ENCODE measurements around the gene NCR1.
"Not testable (repeated sequence)": the region's sequence is repeated elsewhere in the genome, so short reads cannot be mapped to it uniquely, and the experiment has no call there.

The NCR1 gene, protein sequence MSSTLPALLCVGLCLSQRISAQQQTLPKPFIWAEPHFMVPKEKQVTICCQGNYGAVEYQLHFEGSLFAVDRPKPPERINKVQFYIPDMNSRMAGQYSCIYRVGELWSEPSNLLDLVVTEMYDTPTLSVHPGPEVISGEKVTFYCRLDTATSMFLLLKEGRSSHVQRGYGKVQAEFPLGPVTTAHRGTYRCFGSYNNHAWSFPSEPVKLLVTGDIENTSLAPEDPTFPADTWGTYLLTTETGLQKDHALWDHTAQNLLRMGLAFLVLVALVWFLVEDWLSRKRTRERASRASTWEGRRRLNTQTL
- total RNA-seq = 0.56 reads per million

DNA sequence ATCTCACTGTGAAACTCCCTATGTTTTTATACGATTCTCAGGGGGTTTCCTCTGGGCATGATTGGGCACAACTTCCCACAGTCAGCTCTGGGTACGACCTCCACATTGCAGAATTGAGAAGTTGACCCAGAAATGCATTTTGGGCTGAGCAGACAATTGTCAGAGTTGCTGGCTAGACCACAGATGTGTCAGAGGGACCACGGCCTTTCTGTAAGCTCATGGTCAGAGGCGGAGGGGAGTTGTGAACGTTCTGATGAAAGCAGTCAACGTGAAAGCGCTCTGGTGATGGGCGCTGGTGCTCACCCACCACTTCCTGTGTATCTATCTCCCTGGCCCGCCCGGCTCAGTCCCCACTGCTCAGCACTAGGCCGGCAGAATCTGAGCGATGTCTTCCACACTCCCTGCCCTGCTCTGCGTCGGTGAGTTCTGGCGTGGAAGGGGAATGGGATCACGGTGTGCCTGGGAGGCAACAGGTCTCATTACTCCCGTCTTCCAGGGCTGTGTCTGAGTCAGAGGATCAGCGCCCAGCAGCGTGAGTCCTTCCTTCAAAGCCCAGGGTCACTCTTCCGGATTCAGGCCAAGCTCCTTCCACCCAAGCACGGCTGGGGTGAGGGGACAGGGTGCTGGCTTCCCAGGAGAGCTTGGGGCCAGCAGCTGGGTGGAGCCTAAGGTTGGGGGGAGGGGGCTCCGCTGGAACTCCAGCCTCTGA is at the start of gene NCR1:
NCR1 (plus strand) TSS at position 346 of the 709 bp plus-strand sequence; CDS start at position 386, 40 bp downstream.
- DNase-seq = no peak

DNA sequence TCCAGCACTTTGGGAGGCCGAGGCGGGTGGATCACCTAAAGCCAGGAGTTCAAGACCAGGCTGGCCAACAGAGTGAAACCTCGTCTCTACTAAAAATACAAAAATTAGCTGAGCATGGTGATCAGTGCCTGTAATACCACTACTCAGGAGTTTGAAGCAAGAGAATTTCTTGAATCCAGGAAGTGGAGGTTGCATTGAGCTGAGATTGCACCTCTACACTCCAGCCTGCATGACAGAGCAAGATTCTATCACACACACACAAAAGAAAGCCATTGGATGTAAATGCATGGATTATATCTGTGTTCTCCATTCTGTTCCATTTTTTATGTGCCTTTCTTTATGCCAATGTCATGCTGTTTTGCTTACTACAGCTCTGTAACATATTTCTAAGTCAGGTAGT is 47.5 kb upstream of the NCR1 start:
- not testable (repeated sequence) for DNase-seq

DNA sequence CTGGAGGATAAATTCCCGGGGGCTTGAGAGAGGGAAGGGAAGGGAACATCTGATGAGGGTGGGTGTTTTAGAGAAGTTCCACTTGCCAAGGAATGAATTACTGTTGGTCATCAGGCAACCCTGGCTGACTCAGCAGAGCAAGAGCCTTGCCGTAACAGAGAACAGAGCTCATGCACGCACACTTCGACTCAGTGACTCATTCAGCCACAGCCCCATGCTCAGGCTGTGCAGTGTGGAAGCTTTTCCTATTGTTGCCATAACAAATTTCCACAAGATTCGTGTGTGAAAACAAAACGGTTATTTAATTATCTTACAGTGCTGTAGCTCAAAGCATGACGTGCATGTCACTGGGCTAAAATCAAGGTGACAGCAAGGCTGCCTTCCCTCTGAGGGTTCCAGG is 46.5 kb upstream of the NCR1 start:
- DNase-seq = not testable (repeated sequence)

DNA sequence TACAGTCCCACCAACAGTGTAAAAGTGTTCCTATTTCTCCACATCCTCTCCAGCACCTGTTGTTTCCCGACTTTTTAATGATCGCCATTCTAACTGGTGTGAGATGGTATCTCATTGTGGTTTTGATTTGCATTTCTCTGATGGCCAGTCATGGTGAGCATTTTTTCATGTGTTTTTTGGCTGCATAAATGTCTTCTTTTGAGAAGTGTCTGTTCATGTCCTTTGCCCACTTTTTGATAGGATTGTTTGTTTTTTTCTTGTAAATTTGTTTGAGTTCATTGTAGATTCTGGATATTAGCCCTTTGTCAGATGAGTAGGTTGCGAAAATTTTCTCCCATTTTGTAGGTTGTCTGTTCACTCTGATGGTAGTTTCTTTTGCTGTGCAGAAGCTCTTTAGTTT is 42.5 kb upstream of the NCR1 start:
- not testable (repeated sequence) for DNase-seq

DNA sequence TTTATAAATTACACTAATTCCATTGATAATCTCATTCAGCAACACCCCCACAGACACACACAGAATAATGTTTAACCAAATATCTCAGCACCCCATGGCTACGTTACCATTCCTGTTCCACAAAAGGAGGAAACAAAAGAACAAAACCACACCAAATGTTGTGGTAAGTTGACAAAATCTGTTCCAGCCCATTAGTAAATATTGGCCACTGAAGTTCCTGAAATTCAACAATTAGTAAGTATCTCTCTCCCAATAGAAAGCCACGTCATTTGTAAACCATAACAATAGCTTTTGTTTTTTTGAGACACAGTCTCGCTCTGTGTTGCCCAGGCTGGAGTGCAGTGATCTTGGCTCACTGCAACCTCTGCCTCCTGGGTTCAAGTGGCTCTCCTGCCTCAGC is 34.3 kb upstream of the NCR1 start:
- DNase-seq = no peak

DNA sequence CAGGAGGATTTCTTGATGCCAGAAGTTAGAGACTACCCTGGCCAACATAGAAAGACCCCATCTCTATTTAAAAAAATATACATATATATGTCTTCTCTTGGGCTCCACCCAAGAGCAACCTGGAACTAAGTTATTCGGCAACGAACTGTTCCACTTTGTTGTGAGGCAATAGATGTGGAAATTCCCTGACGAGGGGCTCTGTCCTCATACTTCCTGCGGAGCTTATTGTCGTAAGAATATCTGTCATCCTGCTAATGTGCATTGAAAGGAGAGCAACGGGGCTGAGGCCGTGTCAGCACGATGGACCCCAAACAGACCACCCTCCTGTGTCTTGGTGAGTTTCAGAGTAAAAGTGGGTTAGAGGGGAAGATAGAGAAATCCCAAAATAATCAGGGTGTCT is 32.0 kb upstream of the NCR1 start, which contains the start of gene FCAR:
FCAR (plus strand) TSS at position 246 of the 400 bp plus-strand sequence; CDS start at position 301, 55 bp downstream.
- no peak for DNase-seq

DNA sequence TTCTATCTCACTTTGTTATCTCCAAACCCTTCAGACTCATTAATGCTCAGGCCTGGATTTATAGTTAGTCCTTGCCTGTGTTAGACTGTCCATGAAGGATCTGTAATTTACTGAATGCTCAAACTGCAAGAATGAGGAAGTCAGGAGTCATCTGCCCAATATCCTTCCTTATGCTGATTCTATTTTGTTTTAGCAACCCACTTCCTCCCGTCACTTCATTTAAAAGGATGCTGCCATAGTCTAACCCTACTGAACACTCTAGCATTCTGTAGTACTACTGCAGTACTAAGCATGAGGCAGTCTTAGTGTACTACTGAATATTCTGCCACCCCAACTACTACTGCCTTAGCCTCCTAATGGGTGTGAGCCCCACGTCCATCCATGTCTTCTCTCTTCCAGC is 30.4 kb upstream of the NCR1 start:
- DNase-seq = no peak

DNA sequence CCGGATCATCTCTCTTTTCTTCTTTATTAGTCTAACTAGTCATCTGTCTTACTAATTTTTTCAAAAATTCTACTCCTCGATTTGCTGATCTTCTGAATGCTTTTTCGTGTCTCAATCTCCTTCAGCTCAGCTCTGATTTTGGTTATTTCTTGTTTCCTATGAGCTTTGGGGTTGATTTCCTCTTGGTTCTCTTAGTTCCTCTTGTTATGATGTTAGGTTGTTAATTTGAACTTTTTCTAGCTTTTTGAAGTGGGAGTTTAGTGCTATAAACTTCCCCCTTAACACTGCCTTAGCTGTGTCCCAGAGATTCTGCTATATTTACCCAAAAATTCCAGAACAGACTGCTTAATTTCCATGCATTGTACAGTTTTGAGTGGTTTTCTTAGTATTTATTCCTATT is 28.5 kb upstream of the NCR1 start:
- no peak for DNase-seq

DNA sequence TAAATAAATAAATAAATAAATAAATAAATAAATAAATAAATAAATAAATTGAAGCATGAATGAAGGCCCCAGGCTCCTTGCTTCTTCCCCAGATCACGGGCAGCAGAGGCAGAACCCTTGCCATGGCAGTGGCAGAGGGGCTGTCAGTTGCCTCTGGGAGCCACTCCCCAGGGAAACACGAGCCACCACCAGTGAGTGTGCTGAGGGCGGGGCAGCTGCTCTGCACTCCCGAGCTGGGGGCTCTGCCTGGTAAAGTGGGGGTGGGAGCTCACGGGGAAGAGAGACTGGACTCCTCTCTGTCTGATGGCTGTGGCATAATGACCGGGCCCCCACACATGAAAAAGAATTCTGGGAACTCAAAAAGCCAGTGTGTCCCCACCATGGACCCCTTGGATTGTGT is 24.1 kb upstream of the NCR1 start:
- no peak for DNase-seq

DNA sequence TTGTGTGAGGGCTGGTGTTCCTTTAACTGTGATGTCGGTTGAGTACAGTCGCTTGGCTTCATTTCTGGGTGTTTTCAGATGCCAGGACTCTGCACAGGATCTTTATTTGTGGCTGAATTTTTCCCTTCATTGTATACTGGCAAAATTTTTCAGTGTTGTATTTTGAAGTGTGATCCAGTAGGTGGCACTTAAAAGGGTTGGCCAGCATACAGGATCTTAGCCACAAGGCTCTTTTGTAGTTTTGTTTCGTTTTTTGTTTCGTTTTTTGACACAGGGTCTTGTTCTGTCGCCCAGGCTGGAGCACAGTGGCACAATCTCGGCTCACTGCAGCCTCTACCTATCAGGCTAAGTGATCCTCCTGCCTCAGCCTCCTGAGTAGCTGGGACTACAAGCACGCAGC is 23.2 kb upstream of the NCR1 start:
- DNase-seq = no peak

DNA sequence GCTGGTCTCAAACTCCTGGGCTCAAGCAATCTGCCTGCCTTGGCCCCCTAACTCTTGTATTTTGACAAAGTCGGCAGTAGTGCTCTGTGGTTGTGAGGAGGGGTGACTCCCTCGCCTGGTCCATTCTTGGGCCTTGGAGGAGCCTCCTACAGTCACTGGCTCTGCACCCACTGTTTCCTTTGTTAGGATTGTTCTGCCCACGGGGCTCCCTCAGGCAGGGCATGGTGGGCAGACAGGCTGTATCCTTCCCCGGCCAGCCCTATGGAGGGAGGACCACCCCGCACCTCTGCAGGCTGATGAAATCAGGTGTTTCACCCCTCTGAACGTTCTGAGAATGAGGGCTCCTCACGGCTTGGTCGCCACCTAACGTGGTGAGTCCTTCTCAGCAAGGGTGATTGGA is 22.7 kb upstream of the NCR1 start:
- DNase-seq = no peak

DNA sequence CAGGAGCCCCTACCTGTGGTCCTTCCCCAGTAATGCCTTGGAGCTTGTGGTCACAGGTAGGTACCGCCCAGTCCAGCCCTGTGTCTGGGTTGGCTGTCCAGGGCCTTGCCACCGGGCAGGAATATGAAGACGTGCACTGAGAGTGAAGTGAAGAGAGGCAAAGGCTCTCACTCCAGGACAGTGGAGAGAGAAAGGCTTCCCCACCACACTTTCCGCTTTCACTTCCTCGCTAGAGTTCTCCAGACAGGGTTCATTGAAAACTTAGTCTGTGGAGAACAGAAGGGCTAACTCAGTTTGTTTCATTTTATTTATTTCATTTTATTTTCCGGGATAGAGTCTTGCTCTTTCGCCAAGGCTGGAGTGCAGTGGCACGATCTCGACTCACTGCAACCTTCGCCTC is 17.7 kb upstream of the NCR1 start:
- DNase-seq = no peak

DNA sequence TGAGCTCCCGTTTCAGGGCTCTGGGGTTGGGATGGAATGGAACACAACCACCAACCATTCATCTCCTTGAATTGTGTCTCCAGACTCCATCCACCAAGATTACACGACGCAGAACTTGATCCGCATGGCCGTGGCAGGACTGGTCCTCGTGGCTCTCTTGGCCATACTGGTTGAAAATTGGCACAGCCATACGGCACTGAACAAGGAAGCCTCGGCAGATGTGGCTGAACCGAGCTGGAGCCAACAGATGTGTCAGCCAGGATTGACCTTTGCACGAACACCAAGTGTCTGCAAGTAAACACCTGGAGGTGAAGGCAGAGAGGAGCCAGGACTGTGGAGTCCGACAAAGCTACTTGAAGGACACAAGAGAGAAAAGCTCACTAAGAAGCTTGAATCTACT is 16.4 kb upstream of the NCR1 start:
- no peak for DNase-seq

DNA sequence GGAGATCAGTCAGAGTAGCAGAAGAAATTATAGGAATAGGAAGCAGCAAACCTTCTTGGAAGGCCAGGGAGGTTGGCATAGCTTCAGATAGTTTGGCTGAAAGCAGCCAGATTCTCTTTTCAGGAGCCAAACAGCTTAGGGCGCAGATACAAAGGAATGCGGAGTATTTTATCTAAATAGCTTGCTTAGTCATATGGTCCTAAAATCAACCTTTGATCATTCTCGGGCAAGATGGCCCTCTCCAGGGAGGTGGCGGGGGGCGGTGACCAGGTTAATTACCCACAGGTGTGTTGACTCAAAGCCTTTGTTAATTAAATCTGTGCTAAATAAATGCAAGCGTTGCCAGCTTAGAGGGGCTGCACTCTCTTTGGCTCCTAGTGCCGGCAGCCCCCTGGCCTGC is 12.5 kb upstream of the NCR1 start:
- no peak for DNase-seq

DNA sequence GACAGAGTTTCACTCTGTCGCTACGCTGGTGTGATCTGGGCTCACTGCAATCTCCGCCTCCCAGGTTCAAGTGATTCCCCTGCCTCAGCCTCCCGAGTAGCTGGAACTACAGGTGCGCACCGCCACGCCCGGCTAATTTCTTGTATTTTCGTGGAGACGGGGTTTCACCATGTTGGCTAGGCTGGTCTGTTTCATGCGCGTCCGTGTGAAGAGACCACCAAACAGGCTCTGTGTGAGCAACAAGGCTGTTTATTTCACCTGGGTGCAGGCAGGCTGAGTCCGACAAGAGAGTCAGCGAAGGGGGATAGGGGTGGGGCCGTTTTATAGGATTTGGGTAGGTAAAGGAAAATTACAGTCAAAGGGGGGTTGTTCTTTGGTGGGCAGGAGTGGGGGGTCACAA is 11.8 kb upstream of the NCR1 start:
- DNase-seq = not testable (repeated sequence)

DNA sequence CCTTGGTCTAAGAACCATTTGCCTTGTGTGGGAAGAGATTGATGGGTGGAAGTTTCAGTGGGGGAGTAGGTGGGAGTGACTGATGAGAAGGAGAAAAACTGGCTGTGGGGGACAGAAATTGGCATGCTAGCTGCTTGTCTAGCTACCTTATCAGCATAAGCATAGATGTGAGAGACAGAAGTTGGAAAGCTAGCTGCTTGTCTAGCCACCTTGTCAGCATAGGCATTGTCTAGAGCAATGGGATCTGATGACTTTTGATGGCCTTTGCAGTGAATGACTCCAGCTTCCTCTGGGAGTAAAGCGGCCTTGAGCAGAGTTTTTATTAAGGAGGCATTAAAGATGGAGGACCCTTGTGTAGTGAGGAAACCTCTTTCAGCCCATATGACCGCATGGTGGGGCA is 9.9 kb upstream of the NCR1 start:
- DNase-seq = no peak

DNA sequence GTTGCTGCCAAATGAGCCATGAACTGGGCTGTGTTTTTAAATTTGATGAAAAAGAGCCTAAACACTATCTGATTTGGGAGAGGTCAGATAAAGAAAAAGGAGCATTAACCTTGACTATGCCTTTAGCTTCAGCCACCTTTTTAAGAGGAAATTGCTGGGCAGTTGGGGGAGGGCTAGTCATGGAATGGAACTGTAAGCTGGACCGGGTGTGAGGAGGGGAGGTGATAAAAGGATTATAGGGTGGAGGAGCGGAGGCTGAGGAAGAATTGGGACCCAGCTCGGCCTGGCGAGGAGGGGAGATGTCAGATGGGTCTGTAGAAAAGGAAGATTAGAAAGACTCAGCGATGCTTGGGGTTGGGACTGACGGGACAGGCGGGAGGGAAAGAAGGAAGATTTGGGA is 7.3 kb upstream of the NCR1 start:
- not testable (repeated sequence) for DNase-seq

DNA sequence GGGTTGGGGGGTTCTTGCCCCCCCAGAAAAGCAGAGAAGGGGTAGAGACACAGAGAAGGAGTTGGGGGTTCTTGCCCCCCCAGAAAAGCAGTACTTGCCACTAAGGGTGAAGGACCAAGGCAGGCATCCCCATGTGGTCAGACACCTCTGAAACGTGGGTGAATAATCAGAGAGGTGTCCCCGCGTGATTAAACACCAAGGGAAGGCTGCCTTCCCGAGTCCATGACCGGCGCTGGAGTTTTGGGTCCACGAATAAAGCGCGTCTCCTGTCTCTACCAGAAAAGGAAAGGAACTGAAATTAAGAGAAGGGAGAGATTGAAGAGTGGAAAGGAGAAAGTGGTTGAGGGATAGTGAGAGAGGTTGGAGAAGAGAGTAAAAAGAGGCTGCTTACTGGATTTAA is 6.3 kb upstream of the NCR1 start:
- DNase-seq = not testable (repeated sequence)

DNA sequence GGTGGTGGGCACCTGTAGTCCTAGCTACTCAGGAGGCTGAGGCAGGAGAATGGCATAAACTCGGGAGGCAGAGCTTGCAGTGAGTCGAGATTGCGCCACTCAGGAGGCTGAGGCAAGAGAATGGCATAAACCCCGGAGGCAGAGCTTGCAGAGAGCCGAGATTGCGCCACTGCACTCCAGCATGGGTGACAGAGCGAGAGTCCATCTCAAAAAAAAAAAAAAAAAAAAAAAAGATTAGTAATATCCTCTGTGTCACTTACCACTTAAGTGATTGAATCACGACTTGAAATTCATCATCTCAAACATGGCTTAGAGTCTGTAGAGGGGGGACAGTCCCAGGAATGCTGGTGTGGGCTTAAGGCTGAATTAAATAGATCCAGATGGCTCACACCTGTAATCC is 4.8 kb upstream of the NCR1 start:
- not testable (repeated sequence) for DNase-seq

DNA sequence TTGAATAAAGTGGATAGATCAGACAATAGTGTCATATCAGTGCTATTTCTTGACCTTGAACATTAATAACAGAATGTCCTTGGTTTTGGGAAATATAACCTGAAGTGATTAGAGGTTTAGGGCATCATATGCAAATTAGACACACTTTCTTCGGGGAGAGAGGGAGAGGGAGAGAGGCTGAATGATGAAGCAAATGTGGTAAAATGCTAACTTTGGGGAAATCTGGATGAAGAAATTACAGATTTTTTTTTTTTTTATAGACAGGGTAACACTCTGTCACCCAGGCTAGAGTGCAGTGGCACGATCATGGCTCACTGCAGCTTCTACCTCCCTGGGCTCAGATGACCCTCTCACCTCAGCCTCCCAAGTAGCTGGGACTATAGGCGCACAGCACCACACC is 3.9 kb upstream of the NCR1 start:
- no peak for DNase-seq

DNA sequence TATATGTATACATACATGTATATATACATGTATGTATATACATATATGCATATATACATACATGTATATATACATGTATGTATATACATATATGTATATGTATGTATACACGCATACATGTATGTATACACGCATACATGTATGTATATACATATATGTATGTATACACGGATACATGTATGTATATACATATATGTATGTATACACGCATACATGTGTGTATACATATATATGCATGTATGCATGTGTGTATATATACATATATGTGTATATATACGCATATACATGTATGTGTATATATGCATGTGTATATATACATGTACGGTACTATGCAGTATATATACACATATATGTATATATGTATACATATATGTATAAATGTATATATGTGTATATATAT is 2.6 kb upstream of the NCR1 start:
- no peak for DNase-seq

DNA sequence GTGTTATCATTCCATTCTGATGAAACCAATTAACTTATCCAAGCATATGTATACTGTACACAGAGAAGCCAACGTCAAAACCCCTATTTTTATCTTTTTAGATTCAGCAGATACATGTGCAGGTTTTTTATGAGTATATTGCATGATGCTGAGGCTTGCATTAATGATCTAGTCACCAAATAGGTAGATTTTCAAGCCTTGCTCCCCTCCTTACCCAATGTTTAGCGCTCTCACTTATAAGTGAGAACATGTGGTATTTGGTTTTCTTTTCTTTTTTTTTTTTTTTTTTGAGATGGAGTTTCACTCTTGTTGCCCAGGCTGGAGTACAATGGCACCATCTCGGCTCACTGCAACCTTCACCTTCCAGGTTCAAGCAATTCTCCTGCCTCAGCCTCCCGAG is 1.7 kb upstream of the NCR1 start:
- not testable (repeated sequence) for DNase-seq

DNA sequence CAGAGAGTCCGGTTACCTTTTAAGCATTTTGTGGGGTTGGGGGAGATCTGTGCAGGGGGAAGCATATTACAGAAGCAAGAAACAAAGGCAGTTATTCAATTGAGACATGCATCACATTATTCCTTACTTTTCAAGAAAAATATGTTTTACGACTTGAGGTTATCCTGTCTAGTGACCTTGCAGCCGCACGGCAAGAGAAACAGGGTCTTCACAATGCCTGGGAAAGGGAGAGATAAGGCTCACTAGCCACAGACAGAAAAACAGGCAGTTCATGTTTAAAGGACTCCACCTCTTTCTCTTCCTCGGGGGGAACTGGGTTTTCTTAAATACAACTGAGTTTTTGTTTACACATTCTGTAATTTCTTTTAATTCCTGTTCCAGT is 536 bp upstream of the NCR1 start:
- no peak for DNase-seq

DNA sequence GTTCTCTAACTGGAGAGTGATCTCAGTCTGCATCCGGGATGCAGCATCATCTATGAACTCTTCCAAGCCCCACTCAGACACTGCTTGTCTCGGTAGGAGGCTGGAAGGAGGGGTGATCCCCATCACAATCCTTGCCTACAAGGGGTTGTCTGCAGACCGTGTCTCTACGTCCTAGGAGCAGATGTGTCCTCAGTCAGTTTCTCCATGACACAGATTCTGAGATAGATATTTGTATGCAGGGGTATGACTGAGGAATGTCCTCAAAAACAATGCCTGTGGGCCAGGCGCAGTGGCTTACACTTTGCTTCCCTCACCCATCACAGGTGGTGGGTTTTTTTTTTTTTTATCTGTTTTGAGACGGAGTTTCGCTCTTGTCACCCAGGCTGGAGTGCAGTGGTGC is 871 bp downstream of the NCR1 start:
- DNase-seq = no peak

DNA sequence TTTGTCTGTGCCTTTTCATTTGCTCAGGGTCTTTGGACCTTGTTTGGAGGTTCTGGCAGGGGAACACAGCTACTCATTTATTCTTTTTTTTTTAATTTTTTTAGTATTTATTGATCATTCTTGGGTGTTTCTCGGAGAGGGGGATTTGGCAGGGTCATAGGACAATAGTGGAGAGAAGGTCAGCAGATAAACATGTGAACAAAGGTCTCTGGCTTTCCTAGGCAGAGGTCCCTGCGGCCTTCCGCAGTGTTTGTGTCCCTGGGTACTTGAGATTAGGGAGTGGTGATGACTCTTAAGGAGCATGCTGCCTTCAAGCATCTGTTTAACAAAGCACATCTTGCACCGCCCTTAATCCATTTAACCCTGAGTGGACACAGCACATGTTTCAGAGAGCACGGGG is 2.0 kb downstream of the NCR1 start:
- not testable (repeated sequence) for DNase-seq

Measured in effector CD4-positive, alpha-beta T cell (primary cell).